HG03095 (cell line): ENCODE data around the gene DTX3.
"Not testable (repeated sequence)": the region's sequence is repeated elsewhere in the genome, so short reads cannot be mapped to it uniquely, and the experiment has no call there.

Experiments
- ATAC-seq: cut with Tn5 transposase; IDR thresholded peaks from one replicate; pipeline ENCODE4 v1.9.1; 2021; ENCODE audit warnings: moderate library complexity; ENCODE audit not compliant: unreplicated experiment

DTX3 gene

DNA sequence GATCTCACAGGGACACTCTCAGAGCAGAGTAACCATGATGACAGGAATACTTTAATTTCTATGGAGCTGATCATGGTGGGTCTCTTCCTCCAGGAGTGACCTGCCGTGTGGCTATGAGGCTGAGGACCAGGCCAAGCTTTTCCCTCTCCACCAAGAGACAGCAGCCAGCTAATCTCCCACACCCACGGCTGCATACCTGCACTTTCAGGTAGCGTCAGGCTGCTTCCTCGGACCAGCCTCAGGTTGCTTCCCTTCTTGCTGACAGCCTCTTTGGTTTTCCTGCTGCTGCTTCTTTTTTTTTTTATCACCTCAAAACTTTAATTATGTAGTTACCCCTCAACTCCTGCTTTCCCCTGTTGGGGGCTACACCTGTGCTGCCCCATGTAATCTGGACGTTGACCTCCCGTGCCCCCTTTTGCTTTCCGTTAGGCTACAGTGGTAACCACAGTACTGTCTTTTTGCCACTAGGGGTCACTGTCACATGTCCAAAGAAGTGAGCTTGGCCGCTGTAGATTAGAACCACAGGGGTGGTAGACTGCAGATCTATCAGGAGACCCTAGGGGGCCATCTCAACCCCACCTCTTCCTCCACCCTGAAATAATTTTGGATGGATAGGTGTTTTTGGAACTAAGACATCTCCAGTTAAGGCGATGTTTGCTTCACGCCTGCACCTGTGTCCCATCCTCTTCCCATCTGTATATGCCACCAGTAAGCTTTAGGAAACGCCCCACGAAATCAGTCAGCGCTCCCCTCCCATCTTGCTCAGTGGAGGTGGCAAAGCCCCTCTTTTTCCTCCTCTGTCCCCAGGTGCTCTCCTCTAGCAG lies 21.4 kb upstream of the DTX3 start:
- ATAC-seq: peak; percentile 92

DNA sequence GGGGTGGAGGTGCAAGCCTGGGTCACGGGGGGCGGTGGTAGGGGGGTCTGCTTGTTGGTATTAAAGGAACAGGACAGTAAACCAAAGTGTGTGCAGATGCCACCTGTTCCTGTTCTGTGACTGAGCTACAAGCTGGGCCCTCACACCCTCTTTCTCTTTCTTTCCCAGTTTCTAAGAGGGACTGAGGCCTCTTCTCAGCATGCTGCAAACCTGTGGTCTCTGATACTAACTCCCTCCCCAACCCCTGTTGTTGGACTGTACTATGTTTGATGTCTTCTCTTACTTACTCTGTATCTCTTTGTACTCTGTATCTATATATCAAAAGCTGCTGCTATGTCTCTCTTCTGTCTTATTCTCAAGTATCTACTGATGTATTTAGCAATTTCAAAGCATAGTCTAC lies 20.6 kb upstream of the DTX3 start:
- ATAC-seq: no peak

DNA sequence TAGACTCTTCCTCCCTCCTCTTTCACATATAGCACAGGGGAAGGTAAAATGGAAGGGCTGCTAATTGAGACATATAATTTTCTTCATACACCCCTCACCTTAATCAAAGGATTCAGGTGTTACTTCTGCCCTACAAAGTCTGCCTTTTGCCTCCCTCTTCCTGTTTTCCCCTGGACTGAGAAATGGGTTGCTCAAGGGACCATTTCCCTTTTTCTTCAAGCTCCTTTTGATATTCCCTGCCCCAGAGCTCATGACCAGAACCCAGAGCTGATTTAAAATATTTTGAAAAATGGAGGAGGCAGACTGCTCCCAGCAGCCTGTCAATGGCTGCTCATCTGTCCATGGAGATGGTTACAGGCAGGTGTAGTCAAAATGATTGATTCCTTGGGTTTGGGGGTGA lies 19.9 kb upstream of the DTX3 start:
- ATAC-seq: no peak

DNA sequence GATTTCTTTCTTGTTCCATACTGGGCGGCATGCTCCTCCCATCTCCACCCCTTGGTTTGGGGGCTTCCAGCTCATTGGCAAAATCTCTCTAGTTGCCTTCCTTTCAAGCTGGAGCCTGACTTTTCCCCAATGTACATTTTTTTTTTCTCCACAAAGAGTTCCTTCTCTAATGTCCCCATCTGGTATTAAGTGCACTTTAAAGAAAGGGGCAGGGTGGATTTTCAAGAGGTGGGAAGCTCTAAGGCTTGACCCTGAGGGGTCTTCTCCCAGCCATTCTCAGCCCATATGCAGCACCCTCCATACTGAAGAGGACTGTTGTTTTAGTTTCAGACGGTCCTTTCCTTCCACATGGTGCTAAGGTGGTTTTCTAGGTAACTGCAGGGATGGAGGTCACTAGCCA lies 19.5 kb upstream of the DTX3 start:
- no peak for ATAC-seq

DNA sequence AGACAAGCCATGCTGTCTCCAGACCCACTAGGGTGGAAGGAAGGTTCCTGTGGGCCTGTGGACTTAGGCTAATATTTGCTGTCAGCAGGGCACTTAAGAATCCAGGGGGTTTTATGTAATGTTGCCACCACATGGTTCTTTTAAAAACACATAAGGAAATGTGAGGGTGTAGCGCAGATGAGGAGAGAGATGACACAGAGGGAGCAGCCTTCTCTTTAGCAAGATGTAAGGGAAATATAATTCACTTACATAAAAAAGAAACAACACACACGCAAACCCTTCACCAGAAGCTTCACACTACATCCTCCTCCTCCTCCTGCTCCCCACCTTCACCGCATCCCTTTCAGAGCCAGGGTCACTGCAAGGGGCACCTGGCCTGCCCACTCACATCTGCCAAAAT lies 18.5 kb upstream of the DTX3 start:
- ATAC-seq: no peak

DNA sequence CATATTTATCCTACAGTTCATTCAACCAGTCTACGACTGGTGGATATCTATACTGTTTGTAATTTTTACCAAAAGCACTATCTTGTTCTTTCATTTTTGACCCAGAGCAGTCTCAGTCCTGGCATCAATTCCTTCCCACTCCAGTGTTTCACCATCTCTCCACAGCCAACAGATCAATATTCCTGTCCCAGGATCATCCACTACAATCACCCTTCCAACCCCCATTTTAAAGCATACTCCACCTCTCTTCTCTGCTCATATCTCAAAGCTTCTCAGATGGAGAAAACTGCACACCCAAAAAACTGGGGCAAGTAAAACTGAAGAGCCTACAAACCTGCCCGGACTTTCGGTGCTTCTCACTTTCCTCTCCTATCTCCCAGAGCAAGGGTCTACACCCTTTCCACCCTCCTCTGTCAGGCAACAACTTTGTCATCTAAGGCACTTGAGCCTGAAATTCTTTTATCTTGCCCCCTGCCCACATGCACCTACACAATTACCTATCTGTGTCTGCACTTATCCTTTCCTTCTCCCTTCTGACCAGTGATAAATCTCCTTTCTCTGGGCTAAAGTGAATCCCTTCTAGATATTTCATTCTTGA lies 17.7 kb upstream of the DTX3 start:
- no peak for ATAC-seq

DNA sequence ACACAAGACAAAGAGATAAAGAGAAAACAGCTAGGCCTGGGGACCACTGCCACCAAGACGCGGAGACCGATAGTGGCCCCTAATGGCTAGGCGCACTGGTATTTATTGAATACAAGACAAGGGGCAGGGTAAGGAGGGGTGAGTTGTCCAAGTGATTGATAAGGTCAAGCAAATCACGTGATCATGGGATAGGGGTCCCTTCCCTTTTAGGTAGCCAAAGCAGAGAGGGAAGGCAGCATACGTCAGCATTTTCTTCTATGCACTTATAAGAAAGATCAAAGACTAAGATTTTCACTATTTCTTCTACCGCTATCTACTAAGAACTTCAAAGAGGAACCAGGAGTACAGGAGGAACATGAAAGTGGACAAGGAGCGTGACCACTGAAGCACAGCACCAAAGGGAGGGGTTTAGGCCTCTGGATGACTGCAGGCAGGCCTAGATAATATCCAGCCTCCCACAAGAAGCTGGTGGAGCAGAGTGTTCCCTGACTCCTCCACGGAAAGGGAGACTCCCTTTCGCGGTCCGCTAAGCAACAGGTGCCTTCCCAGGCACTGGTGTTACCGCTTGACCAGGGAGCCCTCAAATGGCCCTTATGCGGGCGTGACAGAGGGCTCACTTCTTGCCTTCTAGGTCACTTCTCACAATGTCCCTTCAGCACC lies 15.5 kb upstream of the DTX3 start:
- not testable (repeated sequence) for ATAC-seq

DNA sequence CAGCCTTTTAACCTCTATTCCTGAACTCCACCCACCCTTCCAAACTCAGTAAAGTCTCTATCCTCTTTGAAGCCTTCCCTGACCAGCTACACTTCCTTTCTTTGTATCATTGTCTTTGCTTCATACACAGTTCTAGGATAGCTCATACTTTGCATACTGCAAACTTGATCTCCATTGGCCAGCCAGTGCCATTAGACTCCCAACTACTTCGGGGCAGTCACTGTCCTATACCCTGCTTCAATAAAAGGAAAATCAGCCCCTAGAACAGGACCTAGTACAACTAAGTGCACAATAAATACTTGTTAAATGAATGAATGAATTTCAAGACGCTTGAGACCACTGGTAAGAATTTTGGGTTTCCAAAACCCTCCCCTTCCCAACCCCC lies 14.2 kb upstream of the DTX3 start:
- ATAC-seq: no peak

DNA sequence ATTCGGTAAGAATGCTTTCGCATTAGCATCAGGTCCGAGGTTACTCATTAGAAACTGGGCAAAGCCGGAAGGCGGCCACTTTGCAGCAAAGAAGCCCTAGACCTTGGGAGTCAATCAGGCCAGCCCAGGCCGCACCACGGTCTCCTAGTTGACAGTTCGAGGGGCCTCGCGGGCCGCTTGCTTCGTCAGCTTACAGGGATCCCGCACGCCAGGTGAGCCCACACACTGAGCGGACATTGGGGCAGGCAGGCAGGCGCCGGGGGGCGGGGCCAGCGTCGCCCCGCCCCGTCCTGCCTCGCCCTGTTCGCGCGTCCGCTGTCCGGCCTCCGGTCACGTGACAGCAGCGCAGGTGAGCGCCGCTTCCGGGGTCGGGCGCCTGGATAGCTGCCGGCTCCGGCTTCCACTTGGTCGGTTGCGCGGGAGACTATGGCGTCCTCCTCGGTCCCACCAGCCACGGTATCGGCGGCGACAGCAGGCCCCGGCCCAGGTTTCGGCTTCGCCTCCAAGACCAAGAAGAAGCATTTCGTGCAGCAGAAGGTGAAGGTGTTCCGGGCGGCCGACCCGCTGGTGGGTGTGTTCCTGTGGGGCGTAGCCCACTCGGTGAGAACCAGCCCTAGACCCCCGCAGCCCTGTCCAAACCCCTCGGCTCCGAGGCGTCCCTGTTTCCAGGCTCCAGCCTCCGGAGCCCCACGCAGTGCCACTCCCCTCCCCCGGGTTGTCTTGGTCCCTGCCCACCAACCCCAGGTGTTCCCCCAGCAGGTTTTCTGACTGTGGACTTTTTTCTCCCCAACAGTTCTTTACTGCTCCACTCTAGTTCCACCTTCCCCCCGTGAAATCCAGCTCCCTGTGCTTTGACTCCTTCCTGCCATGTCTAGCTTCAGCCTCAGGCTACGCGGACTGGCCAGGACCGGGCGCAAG lies 13.5 kb upstream of the DTX3 start, which contains the start of gene PIP4K2C:
TSS of gene PIP4K2C (plus strand) at position 329 of the 918 bp plus-strand sequence. CDS start at position 427, 98 bp downstream.
- peak; percentile 93 for ATAC-seq

DNA sequence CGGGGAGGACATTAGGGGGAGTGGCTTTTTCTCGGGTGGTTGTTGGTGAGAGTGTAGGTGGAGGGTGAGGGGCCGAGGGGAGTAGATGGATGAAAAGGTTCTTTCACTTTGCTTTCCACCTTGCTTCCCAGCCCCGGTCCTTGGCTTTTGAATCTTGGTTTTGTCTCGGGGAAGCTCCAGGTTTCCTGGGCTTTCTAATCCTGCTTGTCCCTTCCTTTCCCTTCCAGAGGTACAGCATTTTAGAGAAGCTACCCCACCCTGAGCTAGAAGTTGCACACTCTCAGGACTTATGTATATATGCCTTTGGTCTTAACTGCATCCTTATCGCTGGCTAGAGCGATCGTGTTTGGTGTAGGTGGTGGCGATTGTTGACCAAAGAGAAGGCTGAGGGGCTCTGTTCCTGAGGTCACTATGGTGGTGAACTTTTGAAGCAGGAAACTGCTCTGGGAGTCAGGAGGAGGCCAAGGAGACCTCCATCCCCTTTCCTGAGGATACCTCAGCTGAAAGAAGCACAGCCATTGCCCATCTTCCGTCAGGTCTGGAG lies 12.8 kb upstream of the DTX3 start:
- ATAC-seq: peak; percentile 9

DNA sequence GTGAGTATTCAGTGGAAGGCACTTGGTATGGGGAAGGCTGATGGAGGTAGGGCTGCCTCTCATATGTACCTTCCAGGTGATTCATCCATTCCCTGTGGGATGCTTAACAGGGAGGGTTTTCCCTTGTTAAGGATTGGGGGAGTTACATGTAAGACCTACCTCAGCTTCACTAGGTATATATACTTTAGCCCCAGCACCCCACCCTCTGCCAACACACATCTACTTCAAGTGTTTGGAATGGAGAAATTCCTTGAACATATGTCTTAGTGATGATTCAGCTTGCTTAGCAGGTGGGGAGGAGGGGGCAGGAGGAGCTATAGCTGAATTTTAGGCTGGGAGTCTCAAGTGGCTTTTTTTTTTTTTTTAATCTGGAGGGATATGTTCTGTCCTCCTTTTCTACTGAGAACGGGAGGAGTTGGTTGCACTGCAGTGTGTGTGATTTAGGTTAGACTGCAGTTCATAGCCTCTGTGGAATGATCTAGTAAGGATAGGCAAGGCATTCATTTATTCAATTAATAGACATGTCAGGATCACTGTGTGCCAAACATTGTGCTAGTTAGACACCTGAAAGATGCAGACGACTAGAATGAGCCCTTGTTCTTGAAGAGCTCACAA lies 12.0 kb upstream of the DTX3 start:
- ATAC-seq: no peak

DNA sequence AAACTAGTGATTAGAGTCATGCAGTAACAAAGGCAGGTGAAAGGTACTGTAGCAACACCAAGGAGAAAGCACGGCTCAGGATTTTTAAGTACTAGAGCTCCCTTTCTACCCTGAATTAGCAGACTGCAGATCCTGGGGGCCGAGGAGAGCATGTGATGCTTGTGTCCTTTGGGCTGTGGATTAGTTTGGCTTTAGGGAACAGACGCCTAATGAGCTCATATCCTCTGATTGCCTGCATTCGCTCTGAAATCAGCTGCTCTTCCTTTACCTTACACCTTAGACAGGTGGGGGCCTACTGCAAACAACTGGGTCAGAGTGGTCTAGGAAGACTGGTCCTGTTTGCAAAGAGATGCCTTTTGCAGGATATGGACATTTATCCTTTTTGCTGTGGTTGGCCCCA lies 11.4 kb upstream of the DTX3 start:
- ATAC-seq: no peak

DNA sequence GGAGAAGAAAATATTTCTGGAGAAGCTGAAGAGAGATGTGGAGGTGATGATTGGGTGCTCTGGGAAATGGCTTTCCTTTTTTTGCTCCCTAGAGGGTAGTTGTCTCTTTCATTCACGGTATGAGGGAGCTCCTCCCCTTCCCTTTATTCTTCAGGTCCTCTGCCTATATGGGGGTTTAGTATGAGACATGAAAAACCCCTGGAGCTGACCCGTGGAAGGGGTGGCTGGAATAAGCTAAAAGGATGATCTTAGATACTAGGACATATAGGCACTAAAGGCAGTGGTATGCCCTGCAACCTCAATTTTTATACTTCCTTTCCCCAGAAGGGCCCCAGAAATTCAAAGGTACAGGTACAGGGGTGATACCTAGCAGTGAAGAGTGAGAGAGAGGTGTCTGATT lies 4.2 kb upstream of the DTX3 start:
- ATAC-seq: no peak

DNA sequence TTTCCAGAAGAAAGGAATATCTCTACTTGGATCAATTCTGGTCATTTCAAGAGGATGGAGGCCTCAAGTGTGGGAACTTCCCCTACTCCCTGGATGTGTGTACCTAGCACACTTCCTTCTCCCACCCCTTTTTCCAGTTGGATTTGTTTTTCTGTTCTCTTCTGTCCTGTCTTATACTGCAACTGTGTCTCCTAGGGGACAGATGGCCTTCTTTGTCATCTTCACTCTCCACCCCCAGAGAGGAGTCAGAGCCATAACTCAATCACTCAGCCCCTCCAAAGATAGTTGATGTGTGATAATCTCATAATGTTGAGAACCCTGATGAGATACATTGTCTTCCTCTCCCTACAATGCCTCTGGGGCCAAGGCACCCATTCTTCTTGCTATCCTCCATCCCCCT lies 2.1 kb upstream of the DTX3 start:
- ATAC-seq: no peak

DNA sequence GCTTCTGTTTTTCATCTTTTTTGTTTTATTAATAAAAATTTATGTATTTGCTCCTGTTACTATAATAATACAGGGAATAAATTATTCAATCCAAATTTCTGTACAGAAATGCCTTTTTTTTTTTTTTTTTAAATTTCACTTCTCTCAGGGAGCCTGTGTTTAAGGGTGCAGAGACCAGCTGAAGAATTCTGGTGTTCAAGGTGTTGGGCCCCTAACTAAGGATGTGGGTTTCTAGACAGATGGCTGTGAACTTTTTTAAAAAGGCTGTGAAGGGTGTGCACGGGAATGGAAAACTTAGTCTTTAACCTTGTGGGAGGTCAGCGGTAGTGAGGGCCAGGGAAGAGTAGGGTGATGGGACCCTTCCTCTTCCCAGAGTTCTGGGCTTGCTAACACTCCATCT lies 1.3 kb upstream of the DTX3 start:
- ATAC-seq: no peak

DNA sequence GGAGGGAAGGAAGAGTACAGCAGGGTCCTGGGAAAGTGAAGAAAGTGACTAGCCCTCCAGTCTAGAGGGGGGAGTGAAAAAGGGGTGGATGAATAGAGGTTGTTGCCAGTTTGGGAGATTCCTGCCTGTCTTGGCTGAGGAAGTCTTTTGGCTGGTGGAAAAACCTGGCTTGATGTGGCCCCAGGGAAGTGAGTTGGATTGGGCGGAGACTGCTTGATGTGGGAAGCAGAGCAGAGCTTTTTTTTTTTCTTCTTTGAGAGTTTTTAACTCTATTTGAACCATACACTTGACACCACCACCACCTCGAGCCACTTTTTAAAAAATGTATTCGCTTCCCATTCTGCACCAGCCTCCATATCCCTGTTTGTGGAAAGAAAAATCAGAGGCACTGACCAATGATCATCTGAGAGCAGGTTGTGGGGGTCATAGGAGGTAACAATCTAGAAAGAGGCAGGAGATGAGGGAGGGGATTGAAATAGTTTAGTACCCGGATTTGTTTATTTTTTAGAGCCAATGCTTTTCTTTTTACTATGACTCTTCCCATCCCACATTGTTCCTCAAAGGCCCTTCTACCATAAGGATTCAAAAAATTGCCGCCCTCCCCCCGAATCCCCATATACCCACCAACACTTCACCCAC lies 690 bp upstream of the DTX3 start:
- ATAC-seq: no peak

DNA sequence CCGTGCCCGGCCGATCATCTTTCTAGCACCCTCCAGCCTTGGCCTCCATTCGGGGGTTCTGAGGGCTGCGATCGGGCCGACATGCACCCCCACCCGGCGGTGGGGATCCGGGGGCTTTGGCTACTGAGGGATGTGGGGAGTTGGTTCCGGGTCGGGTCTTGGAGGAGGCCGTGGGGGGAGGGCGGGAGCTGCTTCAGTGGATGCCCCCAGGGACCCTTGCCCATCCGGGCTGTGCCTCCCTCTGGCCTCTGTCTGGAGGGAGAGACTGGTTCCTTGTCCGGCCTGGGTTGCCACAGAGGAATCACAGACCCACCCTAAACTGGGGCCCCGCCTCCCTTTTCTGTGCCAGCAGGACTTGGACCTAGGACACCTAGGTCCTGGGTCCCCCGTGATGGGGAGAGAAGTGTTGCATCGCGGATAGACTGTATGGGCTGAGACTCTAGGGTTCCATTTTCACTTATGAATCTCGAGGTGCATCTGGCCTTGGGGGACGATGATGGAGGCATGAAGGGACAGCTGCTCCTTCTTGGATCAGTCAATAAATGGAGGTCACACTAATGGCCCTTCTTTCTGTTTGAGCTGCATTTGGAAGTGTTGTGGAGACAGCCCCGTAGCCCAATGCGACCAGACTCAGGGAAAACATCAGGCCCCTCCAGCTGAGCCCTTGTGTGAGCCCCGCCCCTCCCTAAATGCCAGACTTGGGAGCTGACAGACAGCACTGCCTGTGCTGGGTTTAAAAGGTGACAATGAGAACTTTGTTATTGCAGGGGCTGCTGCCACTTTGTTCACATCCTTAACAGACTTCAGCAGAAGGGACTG lies 577 bp downstream of the DTX3 start:
- no peak for ATAC-seq

DNA sequence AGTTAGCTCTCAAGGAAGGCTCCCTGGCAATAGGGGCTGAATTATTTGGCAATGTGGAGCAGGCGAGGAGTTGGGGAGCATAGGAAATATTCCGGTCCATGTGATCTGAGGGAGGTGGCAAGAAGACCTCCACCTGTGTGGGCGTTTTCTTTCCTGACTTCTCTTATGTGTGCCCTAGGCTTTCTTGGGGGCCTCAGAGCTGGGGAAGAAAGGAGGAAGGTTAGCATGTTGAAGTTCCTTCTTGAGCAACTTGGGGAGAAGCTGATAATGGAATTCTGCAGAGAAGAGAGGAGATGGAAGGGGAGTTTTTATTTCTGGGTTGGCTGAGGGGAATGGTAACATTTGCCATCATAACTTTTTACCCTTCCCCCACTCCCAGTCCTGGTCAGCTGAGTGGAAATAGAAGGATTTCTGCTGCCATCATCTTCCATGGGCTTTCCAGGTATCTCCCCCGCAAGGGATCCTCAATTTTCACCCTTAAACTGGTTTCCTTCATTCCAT lies 1.2 kb downstream of the DTX3 start:
- no peak for ATAC-seq

DNA sequence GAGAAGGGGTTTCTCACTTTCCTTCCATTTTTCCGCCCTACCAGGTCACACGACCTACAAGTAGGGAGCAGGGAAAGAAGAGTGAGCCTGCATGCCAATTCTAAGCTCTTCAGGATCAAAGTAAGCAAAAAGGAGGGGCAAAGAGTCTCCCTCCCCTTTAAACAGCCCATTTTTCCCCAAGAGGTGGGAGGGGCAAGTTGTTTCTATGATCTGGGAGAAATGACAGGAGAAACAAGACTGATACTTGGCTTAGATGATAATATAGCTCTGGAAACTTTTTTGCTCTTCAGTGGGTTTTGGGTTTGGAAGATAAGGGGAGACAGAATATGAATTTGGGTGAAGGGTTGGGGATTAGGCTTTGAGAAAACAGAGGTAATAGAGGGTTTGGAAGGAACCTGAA lies 1.8 kb downstream of the DTX3 start:
- no peak for ATAC-seq
